Adipocyte (in vitro differentiated cells): ENCODE data around the gene OR6K3.

ENCODE experiments used
- DNase-seq: peaks from one replicate; pipeline ENCODE4 v3.0.0-alpha.2; 2015; ENCODE audit warnings: low read depth
- H3K27me3 ChIP-seq: replicated peaks from 2 replicates; pipeline ENCODE4 v1.7.0; 2013; ENCODE audit warnings: mild to moderate bottlenecking, low read length, moderate library complexity; ENCODE audit not compliant: control insufficient read depth, insufficient read depth
- H3K36me3 ChIP-seq: 2 replicates; pipeline ENCODE4 v1.7.0; 2013; ENCODE audit warnings: low read length, mild to moderate bottlenecking, moderate library complexity; ENCODE audit not compliant: control insufficient read depth, insufficient read depth, severe bottlenecking
- H3K4me1 ChIP-seq: 2 replicates; pipeline ENCODE4 v1.7.0; 2013; ENCODE audit warnings: mild to moderate bottlenecking, low read length, moderate library complexity; ENCODE audit not compliant: control insufficient read depth, insufficient read depth
- H3K4me3 ChIP-seq: 2 replicates; pipeline ENCODE4 v1.7.0; 2013; ENCODE audit warnings: mild to moderate bottlenecking, low read length, moderate library complexity
- H3K9ac ChIP-seq: 2 replicates; pipeline ENCODE4 v1.7.0; 2013; ENCODE audit warnings: mild to moderate bottlenecking, low read length, moderate library complexity
- H3K9me3 ChIP-seq: 2 replicates; pipeline ENCODE4 v1.7.0; 2013; ENCODE audit warnings: mild to moderate bottlenecking, low read length, moderate library complexity; ENCODE audit not compliant: control insufficient read depth

Gene OR6K3

GRCh38 chr1:158687037-158687436 is 33.5 kb downstream of the OR6K3 start:
- Histone ChIP-seq H3K4me1 (peaks cover 5% of the 10 kb centered on the region), H3K9me3 (no peaks in the 10 kb centered on the region), H3K4me3 (no peak overlapping the region), H3K27me3 (no peaks in the 10 kb centered on the region), H3K9ac (no peak overlapping the region), H3K36me3 (no peaks in the 10 kb centered on the region)
- DNase-seq: no peak

- Histone ChIP-seq H3K9me3 (no peaks in the 10 kb centered on the region), H3K36me3 (no peaks in the 10 kb centered on the region), H3K9ac (no peak within 1 kb of the TSS), H3K4me1 (peaks cover 5% of the 10 kb centered on the region), H3K4me3 (peak within 1 kb of the TSS; percentile 47), H3K27me3 (no peaks in the 10 kb centered on the region)
- DNase-seq: peak; percentile 34
Measured at GRCh38 chr1:158686111-158687009, 34.2 kb downstream of the OR6K3 start, which contains the start of gene SPTA1. Gene SPTA1 (minus strand): TSS chr1:158686715. CDS start chr1:158686517, 198 bp downstream.

- DNase-seq: no peak
- Histone ChIP-seq H3K36me3 (no peaks in the 10 kb centered on the region), H3K9ac (no peak overlapping the region), H3K4me3 (no peak overlapping the region), H3K9me3 (no peaks in the 10 kb centered on the region), H3K27me3 (no peaks in the 10 kb centered on the region), H3K4me1 (peaks cover 5% of the 10 kb centered on the region)
Measured at GRCh38 chr1:158685085-158685484, 35.4 kb downstream of the OR6K3 start.

- Histone ChIP-seq H3K4me1 (peaks cover 5% of the 10 kb centered on the region), H3K9ac (no peak overlapping the region), H3K36me3 (no peaks in the 10 kb centered on the region), H3K9me3 (no peaks in the 10 kb centered on the region), H3K27me3 (no peaks in the 10 kb centered on the region), H3K4me3 (no peak overlapping the region)
- no peak for DNase-seq
Measured at GRCh38 chr1:158681606-158682005, 38.9 kb downstream of the OR6K3 start.

GRCh38 chr1:158679289-158679688 is 41.2 kb downstream of the OR6K3 start:
- no peaks in the 10 kb centered on the region for H3K9me3 ChIP-seq
- H3K27me3 ChIP-seq: no peaks in the 10 kb centered on the region
- H3K36me3 ChIP-seq: no peaks in the 10 kb centered on the region
- no peaks in the 10 kb centered on the region for H3K4me1 ChIP-seq
- H3K4me3 ChIP-seq: no peak overlapping the region
- no peak overlapping the region for H3K9ac ChIP-seq
- DNase-seq: no peak

GRCh38 chr1:158675563-158676323 is 44.8 kb downstream of the OR6K3 start:
- no peak for DNase-seq
- Histone ChIP-seq H3K36me3 (no peaks in the 10 kb centered on the region), H3K4me1 (no peaks in the 10 kb centered on the region), H3K9ac (no peak overlapping the region), H3K4me3 (no peak overlapping the region), H3K27me3 (no peaks in the 10 kb centered on the region), H3K9me3 (no peaks in the 10 kb centered on the region)

GRCh38 chr1:158674302-158674701 is 46.2 kb downstream of the OR6K3 start:
- Histone ChIP-seq H3K36me3 (no peaks in the 10 kb centered on the region), H3K9ac (no peak overlapping the region), H3K27me3 (no peaks in the 10 kb centered on the region), H3K4me1 (no peaks in the 10 kb centered on the region), H3K9me3 (no peaks in the 10 kb centered on the region), H3K4me3 (no peak overlapping the region)
- no peak for DNase-seq
